Renal cortical epithelial cell (primary cell): Measurements from ENCODE around the gene TTYH1. TPM values are rescaled to one million over a fixed set of nuclear protein-coding genes. Genes with fewer than 3 reads are reported as not detected.
"Not testable (repeated sequence)": the region's sequence is repeated elsewhere in the genome, so short reads cannot be mapped to it uniquely, and the experiment has no call there.

Experiments
- DNase-seq: peaks from one replicate; pipeline ENCODE4 v3.0.0-alpha.2; 2011; ENCODE audit warnings: low read depth
- total RNA-seq: library from RNA; depleted of rRNA; stranded (reverse); fragments of >200 nt; gene quantifications from 2 replicates; pipeline ENCODE4 v1.2.3, GENCODE V29; 2014

Gene TTYH1
- total RNA-seq, 1 donor from 2014 or later, result not detected

DNA sequence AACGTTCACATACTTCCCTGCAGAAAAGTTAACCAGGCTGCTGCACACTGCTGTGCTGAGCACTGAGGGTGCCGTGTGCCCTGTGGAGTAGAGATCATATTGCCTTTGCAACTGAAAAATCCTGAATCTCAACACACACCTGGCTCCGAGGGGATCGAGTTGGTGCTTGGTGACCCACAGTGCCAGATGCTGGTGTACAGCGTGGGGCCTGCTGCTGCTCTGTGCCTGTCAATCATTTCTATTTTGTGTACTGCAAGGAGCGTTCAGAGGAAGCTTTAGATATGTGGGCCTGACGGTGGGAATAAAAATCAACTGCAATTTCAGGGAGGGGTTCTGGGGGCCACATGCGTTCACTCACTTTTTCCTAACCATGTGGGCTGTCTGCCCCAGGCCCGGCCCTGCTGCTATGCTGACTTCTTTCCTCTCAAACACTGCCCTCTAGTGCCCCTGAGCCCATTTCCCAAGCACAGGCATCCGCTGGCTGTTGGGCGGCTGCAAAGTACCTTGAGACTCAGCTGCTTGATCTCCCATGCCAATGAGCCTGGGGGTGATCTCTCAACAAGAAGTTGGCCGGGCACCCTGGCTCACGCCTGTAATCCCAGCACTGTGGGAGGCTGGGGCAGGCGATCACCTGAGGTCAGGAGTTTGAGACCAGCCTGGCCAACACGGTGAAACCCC lies 24.0 kb downstream of the TTYH1 start:
- DNase-seq, result peak; percentile 66

DNA sequence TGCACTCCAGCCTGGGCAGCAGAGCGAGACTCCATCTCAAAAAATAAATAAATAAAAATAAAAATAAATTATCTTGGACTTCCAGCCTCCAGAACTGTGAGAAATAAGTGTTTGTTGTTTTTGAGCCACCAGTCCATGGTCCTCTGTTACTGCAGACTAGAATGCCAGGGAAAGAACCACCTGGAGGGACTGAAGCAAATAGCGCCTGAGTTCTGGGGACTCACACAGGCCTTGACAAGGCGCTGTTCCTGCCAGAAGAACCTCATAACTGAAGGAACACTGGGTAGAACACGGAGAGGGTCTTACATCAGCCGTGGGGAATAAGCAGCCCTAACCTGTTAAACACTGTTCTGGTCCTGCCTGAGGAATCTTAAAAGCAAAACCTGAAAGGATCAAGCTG lies 25.4 kb downstream of the TTYH1 start:
- no peak for DNase-seq

GRCh38 chr19:54444737-54445136 lies 29.5 kb downstream of the TTYH1 start:
- no peak for DNase-seq

- DNase-seq, result not testable (repeated sequence)
Measured at GRCh38 chr19:54446349-54446748, 31.1 kb downstream of the TTYH1 start.

DNA sequence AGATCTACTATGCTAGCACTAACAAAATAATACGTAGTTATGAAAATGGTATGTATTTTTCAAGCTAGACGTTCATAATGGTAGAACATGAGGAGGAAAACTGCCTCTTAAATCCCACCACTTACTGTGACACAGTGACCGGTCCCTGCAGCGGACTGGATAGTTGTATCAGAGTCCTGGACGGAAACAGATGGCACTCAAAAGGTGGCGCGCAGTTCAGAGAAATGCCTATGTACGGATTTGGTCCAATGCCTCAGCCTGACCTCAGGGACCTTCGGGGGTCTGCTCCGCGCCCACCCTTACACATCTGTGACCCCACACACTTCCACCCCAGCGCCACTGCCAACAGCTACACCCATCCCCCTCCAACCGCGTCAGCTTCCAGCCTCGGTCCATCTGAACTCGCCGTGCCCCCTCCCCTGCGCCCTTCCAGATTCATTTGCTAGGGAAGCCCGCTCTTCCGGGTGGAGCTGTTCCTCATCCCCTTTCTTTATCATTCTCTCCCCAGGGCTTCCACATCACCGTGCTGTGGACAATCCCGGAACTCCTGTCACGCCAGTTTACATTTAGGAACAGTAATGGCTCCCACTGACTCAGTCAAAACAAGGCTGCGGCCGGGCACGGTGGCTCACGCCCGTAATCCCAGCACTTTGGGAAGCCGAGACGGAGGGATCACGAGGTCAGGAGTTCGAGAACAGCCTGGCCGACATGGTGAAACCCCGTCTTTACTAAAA lies 32.9 kb downstream of the TTYH1 start:
- peak; percentile 43 for DNase-seq

GRCh38 chr19:54448774-54449700 lies 33.8 kb downstream of the TTYH1 start, which contains the start of gene LENG8:
TSS of gene LENG8 (plus strand) at chr19:54449199. CDS start at chr19:54451345, 2,146 bp downstream.
- DNase-seq, result peak; percentile 93

DNA sequence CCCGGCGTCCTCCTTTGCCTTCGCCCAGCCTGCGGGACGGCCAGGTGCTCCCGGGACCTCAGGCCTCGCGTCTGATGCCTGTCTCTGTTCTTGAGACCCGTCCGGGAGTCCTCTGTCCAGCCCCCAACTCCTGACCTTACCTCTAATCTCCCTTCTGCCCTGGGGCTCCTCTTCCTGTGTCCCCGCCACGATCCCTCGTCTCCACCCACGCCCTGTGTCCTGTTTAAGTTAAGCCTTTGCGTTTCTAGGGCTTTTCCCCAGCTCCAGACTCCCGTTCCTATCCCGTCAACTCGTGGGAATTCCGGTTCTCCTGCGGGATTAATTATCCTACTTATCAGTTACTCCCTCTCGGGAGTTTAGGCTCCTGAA lies 34.4 kb downstream of the TTYH1 start:
- DNase-seq, result no peak

GRCh38 chr19:54451331-54451871 lies 36.1 kb downstream of the TTYH1 start:
- DNase-seq, result peak; percentile 52

DNA sequence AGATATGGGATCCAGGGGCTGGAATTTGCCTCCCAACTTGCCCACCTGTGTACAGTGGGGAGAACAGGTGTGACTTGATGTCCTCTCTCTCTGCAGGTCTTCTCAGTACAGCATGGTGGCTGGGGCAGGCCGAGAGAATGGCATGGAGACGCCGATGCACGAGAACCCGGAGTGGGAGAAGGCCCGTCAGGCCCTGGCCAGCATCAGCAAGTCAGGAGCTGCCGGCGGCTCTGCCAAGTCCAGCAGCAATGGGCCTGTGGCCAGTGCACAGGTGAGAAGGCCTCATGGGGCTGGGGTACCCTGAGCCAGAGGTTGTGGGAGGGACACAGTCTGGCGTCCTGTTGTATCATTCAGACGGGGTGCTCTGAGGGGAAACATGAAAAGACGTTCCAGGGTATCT lies 36.7 kb downstream of the TTYH1 start:
- DNase-seq, result no peak

- DNase-seq, result no peak
Measured at GRCh38 chr19:54452626-54453025, 37.4 kb downstream of the TTYH1 start.

DNA sequence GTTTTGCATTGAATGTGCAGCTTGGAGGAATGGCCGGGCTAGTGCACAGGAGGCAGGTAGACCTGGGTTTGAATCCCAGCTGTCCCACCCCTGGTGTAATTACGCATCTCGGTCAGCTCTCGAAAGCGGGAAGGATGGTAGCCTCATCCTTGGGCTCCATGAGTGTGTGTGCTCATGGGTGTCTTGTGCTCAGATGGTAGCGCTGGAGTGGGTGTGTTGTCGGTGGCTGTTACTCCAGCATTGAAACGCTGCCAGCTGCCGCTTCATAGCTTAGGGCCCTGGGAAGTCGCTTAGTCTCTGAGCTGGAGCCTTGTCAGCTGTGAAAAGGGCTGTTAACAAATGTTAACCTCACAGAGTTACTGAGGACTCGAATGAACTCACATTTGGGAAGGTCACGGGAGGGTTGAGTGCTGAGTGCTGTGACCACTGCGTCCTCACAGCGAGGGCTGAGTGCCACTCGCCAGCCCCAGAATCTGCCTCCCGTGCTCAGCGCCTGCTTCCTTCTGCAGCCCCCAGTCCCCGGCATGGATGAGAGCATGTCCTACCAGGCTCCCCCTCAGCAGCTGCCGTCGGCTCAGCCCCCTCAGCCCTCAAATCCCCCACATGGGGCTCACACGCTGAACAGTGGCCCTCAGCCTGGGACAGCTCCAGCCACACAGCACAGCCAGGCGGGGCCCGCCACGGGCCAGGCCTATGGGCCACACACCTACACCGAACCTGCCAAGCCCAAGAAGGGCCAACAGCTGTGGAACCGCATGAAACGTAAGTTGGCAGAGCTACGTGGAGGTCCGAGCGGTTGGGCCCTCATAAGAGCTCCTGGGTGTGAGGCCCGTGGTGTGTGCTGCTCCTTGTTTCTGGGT lies 38.9 kb downstream of the TTYH1 start:
- DNase-seq, result no peak

- DNase-seq, result no peak
Measured at GRCh38 chr19:54454781-54455675, 39.8 kb downstream of the TTYH1 start.

DNA sequence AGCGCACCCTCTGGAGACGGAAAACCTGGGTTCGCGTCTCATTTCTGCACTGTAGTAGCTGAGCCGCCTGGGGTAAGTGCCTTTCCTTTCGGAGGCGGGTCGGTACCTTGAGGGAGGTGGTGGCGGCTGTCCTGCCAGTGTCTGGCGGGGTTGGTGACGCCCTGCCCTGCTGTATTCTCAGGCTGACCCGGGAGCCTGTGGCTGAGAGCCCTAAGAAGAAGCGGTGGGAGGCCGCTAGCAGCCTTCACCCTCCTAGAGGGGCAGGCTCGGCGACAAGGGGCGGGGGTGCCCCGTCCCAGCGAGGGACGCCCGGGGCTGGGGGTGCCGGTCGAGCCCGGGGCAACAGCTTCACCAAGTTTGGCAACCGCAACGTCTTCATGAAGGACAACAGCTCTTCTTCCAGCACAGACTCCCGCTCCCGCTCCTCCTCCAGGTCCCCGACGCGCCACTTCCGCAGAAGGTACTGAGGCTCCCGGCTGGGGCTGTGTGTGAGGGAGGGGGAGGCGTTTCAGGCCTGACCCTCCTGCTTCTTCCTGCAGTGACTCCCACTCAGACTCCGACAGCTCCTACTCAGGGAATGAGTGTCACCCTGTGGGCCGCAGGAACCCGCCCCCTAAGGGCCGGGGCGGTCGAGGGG lies 40.6 kb downstream of the TTYH1 start:
- DNase-seq, result no peak

DNA sequence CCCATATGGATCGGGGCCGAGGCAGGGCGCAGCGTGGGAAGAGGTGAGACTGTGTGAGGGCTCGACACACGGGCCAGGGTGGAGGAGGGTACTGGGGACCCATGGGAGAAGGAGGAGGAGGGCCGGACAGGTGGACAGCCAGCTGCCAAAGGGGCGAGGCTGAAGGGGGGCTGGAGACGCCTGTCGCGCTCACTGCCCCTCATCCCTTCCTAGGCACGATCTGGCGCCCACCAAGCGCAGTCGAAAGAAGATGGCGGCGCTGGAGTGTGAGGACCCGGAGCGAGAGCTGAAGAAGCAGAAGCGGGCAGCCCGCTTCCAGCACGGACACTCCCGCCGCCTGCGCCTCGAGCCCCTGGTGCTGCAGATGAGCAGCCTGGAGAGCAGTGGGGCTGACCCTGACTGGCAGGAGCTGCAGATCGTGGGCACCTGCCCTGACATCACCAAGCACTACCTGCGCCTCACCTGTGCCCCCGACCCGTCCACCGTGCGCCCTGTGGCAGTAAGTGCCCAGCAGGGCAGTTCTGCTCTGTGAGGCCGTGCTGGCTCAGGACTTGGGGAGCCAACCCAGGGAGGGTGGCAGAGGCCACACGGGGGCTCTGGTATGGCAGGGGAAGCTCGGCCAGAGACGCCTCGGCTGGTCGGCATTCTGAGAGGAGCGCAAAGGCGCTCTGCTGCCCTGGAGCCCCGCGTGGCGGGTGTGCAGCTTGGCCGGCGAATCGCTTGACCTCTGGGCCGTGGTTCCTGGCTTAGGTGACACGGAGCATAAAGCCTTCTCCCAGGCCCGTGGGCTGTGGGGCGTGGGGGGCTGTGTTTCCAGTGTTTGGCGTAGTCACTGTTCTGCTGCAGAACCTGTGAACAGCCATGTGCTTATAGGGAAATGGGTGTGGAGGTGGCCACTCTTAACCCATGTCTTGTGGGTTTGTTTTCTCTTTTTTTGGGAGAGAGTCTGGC lies 41.4 kb downstream of the TTYH1 start:
- no peak for DNase-seq

DNA sequence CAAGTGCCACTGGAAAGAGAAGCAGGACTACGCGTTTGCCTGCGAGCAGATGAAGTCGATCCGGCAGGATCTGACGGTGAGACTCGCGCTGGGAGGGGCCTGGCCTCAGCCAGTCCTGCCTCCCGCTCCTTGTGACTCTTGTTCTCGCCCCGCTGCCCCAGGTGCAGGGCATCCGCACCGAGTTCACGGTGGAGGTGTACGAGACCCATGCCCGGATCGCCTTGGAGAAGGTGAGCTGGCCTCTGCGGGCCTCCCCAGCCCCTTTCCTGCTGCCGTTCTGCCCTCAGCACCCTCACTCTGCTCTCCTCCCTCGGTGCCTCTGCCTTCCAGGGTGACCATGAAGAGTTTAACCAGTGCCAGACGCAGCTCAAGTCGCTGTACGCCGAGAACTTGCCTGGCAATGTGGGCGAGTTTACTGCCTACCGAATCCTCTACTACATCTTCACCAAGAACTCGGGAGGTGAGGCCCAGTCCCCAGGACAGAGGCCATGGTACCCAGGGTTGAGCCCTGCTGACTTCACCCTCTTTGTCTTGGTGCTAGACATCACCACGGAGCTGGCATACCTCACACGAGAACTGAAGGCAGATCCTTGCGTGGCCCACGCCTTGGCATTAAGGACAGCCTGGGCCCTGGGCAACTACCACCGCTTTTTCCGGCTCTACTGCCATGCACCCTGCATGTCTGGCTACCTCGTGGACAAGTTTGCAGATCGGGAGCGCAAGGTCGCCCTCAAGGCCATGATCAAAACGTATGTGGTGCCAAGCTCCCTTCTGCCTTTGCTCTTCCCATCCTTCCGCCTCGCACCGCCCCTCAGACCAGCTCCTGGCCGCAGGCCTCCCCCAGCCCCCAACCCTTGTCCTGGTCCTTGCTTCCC lies 42.7 kb downstream of the TTYH1 start:
- no peak for DNase-seq

DNA sequence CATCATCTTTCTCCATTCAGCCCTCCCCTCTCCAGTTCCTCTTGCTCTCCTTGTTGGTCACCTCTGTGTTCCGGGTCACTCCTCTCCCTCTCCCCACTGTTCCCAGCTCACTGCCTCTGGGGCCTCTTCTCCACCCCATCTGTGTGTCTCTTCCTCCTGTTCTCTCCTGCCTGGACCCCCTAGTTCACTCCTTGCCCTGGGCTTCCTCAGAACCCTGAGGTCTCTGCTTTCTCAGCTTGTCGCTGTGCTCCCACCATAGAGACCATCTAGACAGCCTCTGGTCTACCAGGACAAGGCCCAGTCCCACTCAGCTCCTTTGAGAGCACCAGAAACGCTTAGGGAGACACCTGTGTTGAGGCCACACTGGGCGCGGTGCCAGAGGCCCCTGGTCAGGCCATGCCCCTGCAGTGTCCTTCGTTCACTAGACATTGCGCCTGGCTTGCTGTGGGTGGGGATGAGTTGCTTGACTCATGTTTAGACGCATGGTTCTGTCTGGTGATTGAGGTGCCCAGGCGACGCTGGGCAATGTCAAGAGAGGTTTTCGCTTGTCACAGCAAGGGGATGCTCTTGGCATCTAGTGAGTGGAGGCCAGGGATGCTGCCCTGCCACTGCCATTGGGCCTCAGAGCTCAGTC lies 43.5 kb downstream of the TTYH1 start:
- DNase-seq, result no peak
